ENCODE results near the gene RHCG. TPM values are rescaled to one million over a fixed set of nuclear protein-coding genes. Genes with fewer than 3 reads are reported as not detected.

Gene RHCG
- total and polyA plus RNA-seq, 2 of the 13 experiments (the other 11 are each of a cell fraction or from before 2014, with no cell fraction given): not detected

- intact Hi-C loops (cut with micrococcal nuclease; ENCODE audit: unreplicated experiment) (loop anchor here (10.0 kb wide), 1 partner anchor 180 kb away; the partner anchor contains the start of gene PLIN1), in situ Hi-C loops (cut with HindIII; ENCODE audit: extremely low pct_ligation_motif_present, low pct_unique_long_range_greater_than_20kb) (loop anchor here (5.0 kb wide), 1 partner anchor 57 kb away; no protein-coding TSS in a partner anchor)
- Histone ChIP-seq H3K9ac (ENCODE audit: insufficient read depth, low read depth, low read length) (no peak overlapping the region), H3K4me3 (replicated peaks in 1 of 3; ENCODE audit: insufficient read depth in 1 of 3, low read depth in 2 of 3, low read length in 3 of 3) (no peak overlapping the region), H3K9me3 (ENCODE audit: low read length) (no peaks in the 10 kb centered on the region), H3K27me3 (ENCODE audit: control insufficient read depth in 1 of 2, insufficient read depth in 2 of 2, low read length in 2 of 2) (peaks cover 8 to 47% of the 10 kb centered on the region in 2 experiments; a peak in 4 of 5 replicates), H2AFZ (ENCODE audit: low read length) (no peak overlapping the region), H3K36me3 (replicated peaks in 1 of 2; ENCODE audit: control insufficient read depth in 1 of 2, insufficient read depth in 2 of 2, low read length in 2 of 2) (no peaks in the 10 kb centered on the region), H4K20me1 (ENCODE audit: insufficient read depth, low read length) (no peaks in the 10 kb centered on the region), H3K79me2 (ENCODE audit: insufficient read depth, low read length) (no peaks in the 10 kb centered on the region), H3K27ac (ENCODE audit: extremely low read length, insufficient read depth, low read length) (no peak overlapping the region), H3K4me1 (ENCODE audit: insufficient read depth, low read length) (no peaks in the 10 kb centered on the region; the same call in 1 of the 2 replicates), H3K4me2 (ENCODE audit: low read depth, low read length) (no peak overlapping the region)
- CTCF ChIA-PET (ENCODE audit: low intra/inter-chr PET ratio, low total read pairs): no interaction called here
- no peak for FAIRE-seq
- no TSS peak for BruUV-seq (replicated peaks)
- DNase-seq (ENCODE audit: low spot score): no peak
- no peak for ATAC-seq
- peak; percentile 44 for TF ChIP-seq CTCF (CRISPR knock-in tag; IDR thresholded peaks at IDR 0.05)
- TF ChIP-seq ZSCAN22 (CRISPR knock-in tag; IDR thresholded peaks at IDR 0.05): no peak
- 25% methylated on average over 7 of the region's 7 CpGs for WGBS (ENCODE audit: low lambda C conversion rate)
- POLR2A ChIA-PET: no interaction called here
Observed at GRCh38 chr15:89494941-89495637, 1.3 kb downstream of the RHCG start.

- H3K4me2 ChIP-seq (ENCODE audit: low read depth, low read length): no peak overlapping the region
- ChIA-PET CTCF (ENCODE audit: low intra/inter-chr PET ratio, low total read pairs) (no interaction called here), POLR2A (no interaction called here)
- H3K36me3 ChIP-seq (replicated peaks in 1 of 2; ENCODE audit: control insufficient read depth in 1 of 2, insufficient read depth in 2 of 2, low read length in 2 of 2): no peaks in the 10 kb centered on the region
- ATAC-seq (no peak), FAIRE-seq (no peak), DNase-seq (ENCODE audit: low spot score) (no peak)
- in situ Hi-C loops (cut with HindIII; ENCODE audit: extremely low pct_ligation_motif_present, low pct_unique_long_range_greater_than_20kb): no loop called here
- 19% methylated on average over 3 of the region's 3 CpGs for WGBS (ENCODE audit: low lambda C conversion rate)
- intact Hi-C loops (cut with micrococcal nuclease; ENCODE audit: unreplicated experiment): loop anchor here (10.0 kb wide), 1 partner anchor 181 kb away; the partner anchor contains the start of gene PLIN1
- H3K79me2 ChIP-seq (ENCODE audit: insufficient read depth, low read length): no peaks in the 10 kb centered on the region
- H3K9me3 ChIP-seq (ENCODE audit: low read length): no peaks in the 10 kb centered on the region
- H3K4me1 ChIP-seq (ENCODE audit: insufficient read depth, low read length): no peaks in the 10 kb centered on the region; the same call in 1 of the 2 replicates
- H3K4me3 ChIP-seq (replicated peaks in 1 of 3; ENCODE audit: insufficient read depth in 1 of 3, low read depth in 2 of 3, low read length in 3 of 3): no peak overlapping the region
- no peaks in the 10 kb centered on the region for H4K20me1 ChIP-seq (ENCODE audit: insufficient read depth, low read length)
- H3K27ac ChIP-seq (ENCODE audit: extremely low read length, insufficient read depth, low read length): no peak overlapping the region
- no peak overlapping the region for H2AFZ ChIP-seq (ENCODE audit: low read length)
- peaks cover 8 to 47% of the 10 kb centered on the region in 2 experiments; a peak in 4 of 5 replicates for H3K27me3 ChIP-seq (ENCODE audit: control insufficient read depth in 1 of 2, insufficient read depth in 2 of 2, low read length in 2 of 2)
- BruUV-seq (replicated peaks): no TSS peak
- no peak overlapping the region for H3K9ac ChIP-seq (ENCODE audit: insufficient read depth, low read depth, low read length)
- TF ChIP-seq RARG (CRISPR knock-in tag; IDR thresholded peaks at IDR 0.05; ENCODE audit: low read depth) (no peak), ZNF281 (CRISPR knock-in tag; IDR thresholded peaks at IDR 0.05; ENCODE audit: borderline replicate concordance) (no peak), ZSCAN21 (CRISPR knock-in tag; IDR thresholded peaks at IDR 0.05; ENCODE audit: borderline replicate concordance) (no peak), NFKB2 (CRISPR knock-in tag; IDR thresholded peaks at IDR 0.05; ENCODE audit: borderline replicate concordance) (no peak), FOXP1 (IDR thresholded peaks at IDR 0.05) (no peak), FOXP1 (CRISPR knock-in tag; IDR thresholded peaks at IDR 0.05) (no peak), GATA4 (IDR thresholded peaks at IDR 0.05; ENCODE audit: borderline replicate concordance, low read depth) (no peak), ISL2 (CRISPR knock-in tag; IDR thresholded peaks at IDR 0.05) (no peak), NFIB (CRISPR knock-in tag; IDR thresholded peaks at IDR 0.05; ENCODE audit: borderline replicate concordance) (no peak)
- TF ChIP-seq, protein P1, sequence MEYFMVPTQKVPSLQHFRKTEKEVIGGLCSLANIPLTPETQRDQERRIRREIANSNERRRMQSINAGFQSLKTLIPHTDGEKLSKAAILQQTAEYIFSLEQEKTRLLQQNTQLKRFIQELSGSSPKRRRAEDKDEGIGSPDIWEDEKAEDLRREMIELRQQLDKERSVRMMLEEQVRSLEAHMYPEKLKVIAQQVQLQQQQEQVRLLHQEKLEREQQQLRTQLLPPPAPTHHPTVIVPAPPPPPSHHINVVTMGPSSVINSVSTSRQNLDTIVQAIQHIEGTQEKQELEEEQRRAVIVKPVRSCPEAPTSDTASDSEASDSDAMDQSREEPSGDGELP (IDR thresholded peaks at IDR 0.05; ENCODE audit: borderline replicate concordance, low read depth): no peak
Observed at GRCh38 chr15:89494031-89494430, 2.4 kb downstream of the RHCG start.
